GM10847 (cell line): ENCODE data around the gene EGLN1.

Source experiments
- POLR2A ChIP-seq: IDR thresholded peaks from 2 replicates; pipeline ENCODE4 v1.6.1; 2011; ENCODE audit not compliant: insufficient read length; ENCODE audit errors: extremely low read depth

Gene EGLN1

DNA sequence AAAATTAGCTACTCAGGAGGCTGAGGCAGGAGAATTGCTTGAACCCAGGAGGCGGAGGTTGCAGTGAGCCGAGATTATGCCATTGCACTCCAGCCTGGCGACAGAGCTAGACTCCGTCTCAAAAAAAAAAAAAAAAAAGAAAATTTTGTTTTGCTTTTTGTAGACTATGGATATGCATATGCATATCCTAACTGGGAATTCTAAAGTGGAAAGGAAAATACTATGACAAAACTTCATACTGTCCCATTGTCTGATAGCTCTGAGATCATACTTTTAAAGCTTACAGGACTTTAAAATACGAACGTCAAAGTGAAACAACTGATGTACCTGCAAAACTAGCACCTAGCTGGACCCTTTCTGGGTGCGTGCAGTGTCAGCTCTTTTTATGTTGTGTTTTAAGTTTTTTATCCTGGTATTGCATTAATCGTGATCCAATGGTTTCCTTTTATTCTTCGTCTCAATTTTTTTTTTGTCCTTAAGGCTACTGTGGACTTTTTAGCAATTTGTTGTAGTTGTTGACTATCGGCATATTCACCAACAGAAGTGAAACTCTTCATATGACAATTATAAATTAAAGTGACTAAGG is 64.8 kb downstream of the EGLN1 start:
- no peak for TF ChIP-seq POLR2A

DNA sequence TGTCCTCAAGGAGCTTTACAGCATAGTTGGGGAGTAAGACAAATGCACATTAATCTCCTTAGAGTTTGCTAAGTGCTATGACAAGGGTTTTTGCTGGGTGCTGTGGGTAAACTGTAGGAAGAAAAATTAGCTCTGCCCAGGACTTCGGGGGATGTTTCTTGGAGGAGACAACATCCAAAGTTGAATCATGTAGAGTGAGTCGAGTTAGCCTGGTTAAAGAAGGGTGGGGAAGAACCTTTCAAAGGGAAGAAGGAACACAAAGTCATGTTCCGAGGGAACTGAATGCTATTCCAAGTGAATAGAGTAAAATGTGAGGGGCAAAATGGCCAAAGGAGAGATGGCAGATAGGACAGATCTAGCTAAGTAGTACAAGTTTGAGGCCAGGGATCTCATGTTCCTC is 66.9 kb downstream of the EGLN1 start:
- TF ChIP-seq POLR2A: no peak

DNA sequence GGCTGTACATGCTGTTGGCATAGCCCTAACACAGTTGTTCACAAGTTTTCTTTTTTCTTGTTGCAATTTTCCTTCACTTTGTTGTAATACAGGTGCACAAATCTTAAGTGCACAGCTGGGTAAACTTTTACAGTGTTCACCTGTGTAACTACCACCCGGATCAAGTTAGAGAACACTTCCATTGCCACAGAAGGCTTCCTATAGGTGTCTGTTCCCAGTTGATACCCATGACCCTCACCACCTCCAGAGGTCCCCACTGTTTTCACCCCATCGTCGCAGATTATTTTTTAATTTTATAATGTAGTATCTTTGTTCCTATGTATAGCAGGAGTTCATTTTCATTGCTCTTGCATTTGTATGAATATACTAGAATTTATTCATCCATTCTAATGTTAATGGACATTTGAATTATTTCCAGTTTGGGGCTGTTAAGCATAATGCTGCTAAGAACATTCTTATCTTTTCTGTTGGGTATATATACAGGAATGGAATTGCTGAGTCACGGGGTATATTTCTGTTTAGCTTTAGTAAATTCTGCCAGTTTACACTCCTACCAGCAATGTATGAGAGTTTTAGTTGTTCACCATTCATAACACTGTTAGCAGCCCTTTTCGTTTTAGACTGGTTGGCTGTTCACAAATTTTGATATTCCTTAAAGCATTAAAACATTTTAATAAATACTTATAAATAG is 67.6 kb downstream of the EGLN1 start:
- TF ChIP-seq POLR2A: no peak

DNA sequence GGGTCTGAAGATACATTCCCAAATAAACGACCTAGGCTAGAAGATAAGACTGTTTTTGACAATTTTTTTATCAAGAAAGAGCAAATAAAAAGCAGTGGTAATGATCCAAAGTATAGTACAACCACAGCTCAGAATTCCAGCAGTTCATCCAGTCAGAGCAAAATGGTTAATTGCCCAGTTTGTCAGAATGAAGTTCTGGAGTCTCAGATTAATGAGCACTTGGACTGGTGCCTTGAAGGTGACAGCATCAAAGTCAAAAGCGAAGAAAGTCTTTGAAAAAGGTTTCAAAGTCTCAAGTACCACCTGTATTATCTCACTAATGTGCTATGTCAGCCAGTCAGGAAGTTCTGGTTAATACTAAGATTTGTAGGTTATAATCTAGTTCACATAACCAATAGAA is 69.0 kb downstream of the EGLN1 start:
- TF ChIP-seq POLR2A: no peak

DNA sequence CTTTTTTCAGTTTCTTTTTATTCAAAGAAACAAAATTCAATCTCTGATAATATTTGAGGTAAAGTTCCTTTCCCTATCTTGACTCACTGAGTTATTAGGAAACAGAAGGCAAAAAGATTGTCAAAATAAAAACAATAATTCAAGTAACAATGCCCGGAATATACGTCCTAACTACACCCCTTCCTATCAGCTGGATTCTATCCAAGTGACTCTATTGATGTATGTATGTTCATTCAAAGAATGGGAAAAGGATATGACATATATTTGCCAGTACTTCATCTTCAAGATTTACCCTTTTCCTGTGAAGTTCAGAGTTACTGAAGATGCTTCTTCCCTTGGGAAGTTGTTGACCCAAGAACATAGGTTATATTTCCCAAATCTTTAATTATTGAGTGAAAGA is 70.3 kb downstream of the EGLN1 start:
- TF ChIP-seq POLR2A: no peak

DNA sequence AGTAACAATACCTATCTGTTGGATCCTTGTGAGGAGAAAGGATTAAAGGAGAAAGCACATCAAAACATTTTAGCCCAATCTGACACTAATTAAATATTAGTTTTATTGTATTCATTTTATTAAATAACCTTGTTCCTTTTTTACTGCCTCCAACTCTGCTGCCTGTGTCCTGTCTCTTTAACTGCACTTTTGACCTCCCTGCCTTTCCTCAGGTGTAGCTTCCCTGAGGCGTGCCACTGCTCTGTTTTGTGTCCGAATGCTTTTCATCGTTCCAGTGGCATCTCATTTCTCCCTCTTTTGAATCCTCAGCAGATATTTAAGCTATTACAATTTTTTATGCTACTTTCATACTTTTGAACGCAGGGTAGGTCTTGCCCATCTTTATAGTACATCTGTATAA is 73.6 kb downstream of the EGLN1 start:
- no peak for TF ChIP-seq POLR2A

DNA sequence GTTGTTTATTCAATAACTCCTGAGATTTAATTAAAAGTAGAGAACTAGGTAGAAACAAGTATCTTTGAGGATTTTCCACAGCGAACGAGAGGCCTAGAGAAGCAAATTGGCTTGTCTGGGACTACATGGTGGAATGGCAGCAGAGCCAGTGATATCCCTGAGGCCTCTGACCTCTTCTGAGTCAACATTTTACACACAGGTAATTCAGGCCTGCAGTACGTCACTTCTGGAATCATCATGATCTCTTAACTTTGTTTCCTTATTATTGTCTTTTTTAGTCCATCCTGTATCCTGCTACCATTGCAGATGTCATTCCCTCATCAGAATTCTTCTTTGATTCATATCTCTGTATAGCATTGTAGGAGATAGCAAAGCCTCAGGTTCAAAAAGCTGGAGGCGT is 74.1 kb downstream of the EGLN1 start:
- TF ChIP-seq POLR2A: no peak

DNA sequence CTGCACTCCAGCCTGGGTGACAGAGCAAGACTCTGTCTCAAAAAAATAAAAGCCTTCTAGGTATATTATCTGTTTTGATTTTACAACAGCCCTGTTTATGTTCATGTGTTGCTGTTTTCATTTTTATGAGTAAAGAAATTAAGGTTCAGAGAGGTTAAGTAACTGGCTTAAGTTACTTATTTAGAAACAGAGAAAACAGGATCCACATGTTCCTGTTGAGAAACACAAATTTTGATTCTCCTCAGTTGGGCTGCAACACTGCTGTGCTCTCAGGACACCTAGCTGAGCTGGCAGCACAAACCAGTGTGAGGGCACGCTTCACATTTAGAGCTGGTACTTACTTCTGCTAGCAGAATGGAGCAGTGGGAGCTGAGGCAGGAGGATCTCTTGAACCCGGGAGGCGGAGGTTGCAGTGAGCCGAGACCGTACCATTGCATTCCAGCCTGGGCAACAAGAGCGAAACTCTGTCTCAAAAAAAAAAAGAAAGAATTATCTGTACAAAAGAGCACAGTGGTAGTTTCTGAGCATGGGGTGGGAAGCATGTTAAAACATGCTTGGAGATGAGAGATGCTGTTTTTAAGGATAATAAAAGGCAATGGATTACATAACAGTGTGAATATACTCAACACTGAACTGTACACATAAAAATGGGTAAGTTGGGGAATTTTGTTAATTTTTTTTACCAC is 81.6 kb downstream of the EGLN1 start:
- TF ChIP-seq POLR2A: no peak

DNA sequence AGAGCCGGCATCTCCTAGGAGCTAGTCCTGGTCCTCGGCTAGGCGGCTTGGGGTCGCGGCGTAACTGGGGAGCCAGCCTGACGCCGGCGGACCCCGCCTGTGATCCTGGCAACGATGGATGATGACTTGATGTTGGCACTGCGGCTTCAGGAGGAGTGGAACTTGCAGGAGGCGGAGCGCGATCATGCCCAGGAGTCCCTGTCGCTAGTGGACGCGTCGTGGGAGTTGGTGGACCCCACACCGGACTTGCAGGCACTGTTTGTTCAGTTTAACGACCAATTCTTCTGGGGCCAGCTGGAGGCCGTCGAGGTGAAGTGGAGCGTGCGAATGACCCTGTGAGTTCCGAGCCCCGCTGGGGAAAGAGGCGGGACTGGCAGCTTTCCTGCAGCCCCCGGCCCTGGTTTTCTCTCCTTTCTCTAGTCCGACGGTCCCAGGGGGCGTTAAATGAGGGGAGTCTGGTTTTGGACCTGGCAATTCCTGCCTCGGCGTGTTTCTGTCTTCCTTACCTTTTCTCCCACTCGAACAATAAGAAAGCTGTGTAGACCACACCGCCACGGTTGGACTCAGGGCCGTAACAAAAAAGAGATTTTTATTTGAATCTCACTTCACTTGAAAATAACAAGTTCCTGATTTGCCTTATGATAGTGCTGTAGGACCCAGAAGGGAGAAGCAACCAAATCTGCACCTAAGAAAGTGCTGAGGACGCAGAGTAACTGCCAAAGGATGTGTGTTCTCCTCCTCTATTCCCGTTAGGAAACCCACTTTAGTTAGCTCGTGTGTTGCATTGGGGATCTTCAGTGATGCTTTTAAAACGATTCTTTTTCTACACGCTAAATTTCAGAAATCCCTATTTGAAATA is 83.6 kb downstream of the EGLN1 start, which contains the start of gene SPRTN:
SPRTN (plus strand) TSS at position 24 of the 859 bp plus-strand sequence; CDS start at position 115, 91 bp downstream.
- peak; percentile 59 for TF ChIP-seq POLR2A

DNA sequence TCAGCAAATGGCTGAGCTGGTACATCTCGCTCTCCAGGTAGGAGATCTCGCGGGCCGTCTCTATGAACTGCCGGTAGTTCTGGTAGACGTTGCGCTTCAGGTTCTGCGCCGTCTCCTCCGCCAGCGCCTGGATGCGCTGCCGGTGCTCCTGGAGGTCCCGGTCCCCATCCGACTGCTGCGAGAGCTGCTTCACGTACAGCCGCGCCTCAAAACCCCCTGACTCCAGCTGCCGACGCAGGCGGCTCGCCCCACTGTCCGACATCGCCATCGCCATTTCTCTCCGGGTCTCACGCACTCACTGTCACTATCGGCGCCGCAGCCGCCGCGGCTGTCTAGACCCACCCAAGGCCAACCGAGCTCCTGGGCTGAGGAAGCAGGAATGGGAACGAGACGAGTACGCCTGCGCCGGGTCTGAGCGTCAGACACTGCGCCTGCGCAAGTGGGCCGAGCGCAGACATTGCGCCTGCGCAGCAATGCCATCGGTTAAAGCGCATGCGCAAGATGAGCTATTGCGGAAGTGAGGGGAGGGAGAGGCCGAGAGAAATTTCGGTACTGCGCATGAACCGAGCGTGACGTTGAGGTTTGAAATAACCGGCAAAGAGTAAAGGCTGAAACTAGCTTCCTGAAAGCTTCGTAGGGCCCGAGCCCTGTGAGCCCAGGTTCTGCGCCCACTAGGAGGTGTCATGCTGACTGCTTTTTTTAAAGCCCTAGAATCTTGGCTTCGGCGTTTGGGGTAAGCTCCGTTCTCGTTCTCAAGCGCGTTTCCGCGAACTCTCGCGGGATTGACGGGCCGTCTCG is 84.4 kb downstream of the EGLN1 start, which contains the start of gene EXOC8:
EXOC8 (minus strand) TSS at position 381 of the 798 bp plus-strand sequence; CDS start at position 274, 107 bp downstream.
- TF ChIP-seq POLR2A: peak; percentile 93

DNA sequence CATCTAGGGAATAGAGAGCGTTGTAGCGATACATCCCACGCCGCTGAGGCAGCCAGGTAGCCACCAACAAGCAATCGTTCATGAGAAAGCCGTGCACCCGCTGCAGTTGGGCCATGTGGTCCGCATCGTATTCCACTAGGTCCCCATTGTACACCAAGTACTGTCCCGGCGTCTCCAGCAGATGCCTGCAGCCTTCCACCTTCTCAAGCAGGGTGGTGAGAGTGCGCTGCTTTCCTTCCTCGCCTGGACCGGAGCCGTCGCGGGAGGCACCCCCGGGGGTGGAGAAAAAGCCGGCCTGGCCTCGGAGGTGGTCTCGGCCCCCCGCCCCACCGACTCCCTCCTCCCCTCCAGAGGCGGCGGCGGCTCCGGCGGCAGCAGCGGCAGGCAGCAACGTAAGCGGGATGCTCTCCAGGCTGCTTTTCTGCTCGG is 85.0 kb downstream of the EGLN1 start:
- no peak for TF ChIP-seq POLR2A

DNA sequence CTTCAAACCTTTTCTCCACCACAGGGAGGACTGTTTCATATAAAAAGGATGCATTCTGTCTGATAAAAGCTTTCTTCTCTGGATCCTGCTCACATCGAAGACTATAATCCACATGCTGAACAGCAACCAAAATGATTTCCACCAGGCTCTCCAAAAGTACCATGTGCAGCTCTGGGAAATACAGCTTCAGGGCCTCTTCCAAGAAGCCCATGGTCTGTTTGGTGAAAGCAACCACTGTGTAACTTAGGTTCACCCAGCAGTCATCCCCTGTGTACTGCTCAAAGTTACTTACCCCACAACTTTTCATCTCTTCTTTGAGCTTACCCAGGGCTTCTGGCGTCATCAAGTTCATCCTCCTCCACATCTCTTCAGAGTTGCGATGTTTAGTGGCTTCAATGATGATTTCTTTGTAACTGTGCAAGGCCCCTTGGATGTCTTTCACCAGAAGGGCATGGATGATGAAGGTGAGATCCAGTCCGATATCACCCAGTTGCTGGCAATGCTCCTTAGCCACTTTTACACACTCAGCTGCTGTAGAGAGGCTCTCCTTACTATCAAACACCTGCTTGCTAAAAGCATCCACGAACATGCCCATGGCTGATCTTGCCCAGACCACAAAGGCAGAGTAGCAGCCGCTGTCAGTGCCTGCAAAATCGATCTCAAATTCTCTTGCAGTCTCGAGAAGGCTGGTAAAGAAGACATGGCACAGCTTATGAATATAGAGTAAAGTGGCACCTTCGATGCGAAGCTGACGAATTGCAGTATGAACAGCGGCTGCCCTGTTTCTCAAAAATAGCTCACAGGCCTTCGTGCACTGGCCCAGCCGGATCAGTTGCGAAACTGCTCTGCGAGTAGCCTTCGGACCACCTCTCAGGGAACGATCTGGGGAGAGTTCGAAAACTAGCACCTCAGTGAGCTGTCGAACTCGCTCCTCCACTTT is 86.2 kb downstream of the EGLN1 start:
- TF ChIP-seq POLR2A: no peak

DNA sequence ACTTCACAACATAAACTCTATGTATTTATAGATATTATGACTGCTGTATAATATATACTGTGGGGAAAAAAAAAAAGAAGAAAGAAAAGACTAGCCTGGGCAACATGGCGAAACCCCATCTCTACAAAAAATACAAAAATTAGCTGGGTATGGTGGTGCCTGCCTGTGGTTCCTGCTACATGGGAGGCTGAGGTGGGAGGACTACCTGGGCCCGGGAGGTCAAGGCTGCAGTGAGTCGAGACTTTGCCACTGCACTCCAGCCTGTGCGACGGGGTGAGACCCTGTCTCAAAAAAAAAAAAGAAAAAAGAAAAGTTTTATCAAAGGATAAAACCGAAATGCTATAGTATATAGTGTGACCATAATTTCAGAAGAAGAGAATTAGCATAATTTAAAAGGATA is 87.1 kb downstream of the EGLN1 start:
- no peak for TF ChIP-seq POLR2A
